ENCODE results near the gene KRT36.

DNA sequence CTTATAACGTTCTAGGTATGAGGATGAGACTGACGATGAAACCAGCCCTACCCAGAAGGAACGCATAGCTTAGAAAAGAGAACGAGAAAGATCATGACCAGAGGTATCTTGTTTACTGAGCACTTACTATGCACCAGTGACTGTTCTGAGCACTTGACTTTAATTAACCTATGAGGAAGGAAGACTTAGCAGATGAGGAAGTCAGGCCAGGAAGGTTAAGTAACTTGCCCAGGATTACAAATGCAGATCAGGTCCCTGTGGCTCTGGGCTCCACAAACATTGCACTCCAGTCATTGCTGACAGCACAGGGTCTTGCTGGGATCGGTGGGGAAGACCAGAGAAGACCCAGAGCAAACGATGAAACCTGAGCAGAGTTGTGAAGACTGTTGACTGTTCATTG lies 8.6 kb upstream of the KRT36 start:
- TF ChIP-seq, protein P1, sequence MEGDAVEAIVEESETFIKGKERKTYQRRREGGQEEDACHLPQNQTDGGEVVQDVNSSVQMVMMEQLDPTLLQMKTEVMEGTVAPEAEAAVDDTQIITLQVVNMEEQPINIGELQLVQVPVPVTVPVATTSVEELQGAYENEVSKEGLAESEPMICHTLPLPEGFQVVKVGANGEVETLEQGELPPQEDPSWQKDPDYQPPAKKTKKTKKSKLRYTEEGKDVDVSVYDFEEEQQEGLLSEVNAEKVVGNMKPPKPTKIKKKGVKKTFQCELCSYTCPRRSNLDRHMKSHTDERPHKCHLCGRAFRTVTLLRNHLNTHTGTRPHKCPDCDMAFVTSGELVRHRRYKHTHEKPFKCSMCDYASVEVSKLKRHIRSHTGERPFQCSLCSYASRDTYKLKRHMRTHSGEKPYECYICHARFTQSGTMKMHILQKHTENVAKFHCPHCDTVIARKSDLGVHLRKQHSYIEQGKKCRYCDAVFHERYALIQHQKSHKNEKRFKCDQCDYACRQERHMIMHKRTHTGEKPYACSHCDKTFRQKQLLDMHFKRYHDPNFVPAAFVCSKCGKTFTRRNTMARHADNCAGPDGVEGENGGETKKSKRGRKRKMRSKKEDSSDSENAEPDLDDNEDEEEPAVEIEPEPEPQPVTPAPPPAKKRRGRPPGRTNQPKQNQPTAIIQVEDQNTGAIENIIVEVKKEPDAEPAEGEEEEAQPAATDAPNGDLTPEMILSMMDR (IDR thresholded peaks at IDR 0.05; ENCODE audit: low read length) = no peak
- no peak for TF ChIP-seq EZH2phosphoT487 (IDR thresholded peaks at IDR 0.05; ENCODE audit: low read length)
